Measurements from ENCODE around the gene SLAMF7.

DNA sequence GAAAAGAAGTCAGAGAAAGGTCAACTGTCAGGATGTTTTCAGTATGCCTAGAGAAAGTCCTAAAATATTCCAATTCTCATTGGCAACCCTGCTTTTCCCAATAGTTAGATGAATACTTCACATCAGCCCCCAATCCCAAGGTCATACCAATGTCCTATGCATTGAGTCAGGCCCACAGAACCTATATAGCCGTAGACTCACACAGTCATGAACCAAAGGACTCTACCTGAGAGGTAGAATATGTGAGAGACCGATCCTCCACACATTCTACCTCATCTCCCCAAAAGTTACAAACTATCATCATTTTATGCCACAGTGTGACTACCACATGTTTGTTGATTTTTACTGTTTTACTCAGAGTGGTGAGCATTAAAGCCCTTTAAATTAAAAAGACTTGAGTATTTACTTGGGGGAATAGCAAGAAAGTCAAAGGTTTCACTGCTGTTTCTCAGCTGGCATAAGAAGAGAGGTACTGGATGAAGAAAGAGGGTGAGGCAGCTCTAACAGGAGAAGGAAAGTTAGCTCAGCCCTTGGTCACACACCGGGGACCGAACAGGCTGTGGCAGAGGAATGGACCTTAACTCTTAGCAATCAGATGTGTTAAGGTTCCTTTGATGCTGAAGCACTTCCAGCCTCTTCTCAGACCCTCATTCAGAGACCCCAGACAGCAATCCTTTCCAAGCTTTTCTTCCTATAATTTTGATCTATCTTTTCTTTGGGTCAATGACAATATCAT is 28.4 kb upstream of the SLAMF7 start:
- TF ChIP-seq, protein P1, sequence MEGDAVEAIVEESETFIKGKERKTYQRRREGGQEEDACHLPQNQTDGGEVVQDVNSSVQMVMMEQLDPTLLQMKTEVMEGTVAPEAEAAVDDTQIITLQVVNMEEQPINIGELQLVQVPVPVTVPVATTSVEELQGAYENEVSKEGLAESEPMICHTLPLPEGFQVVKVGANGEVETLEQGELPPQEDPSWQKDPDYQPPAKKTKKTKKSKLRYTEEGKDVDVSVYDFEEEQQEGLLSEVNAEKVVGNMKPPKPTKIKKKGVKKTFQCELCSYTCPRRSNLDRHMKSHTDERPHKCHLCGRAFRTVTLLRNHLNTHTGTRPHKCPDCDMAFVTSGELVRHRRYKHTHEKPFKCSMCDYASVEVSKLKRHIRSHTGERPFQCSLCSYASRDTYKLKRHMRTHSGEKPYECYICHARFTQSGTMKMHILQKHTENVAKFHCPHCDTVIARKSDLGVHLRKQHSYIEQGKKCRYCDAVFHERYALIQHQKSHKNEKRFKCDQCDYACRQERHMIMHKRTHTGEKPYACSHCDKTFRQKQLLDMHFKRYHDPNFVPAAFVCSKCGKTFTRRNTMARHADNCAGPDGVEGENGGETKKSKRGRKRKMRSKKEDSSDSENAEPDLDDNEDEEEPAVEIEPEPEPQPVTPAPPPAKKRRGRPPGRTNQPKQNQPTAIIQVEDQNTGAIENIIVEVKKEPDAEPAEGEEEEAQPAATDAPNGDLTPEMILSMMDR (IDR thresholded peaks at IDR 0.05; ENCODE audit: low read depth, low read length, missing input control) = no peak
- TF ChIP-seq, protein P2, sequence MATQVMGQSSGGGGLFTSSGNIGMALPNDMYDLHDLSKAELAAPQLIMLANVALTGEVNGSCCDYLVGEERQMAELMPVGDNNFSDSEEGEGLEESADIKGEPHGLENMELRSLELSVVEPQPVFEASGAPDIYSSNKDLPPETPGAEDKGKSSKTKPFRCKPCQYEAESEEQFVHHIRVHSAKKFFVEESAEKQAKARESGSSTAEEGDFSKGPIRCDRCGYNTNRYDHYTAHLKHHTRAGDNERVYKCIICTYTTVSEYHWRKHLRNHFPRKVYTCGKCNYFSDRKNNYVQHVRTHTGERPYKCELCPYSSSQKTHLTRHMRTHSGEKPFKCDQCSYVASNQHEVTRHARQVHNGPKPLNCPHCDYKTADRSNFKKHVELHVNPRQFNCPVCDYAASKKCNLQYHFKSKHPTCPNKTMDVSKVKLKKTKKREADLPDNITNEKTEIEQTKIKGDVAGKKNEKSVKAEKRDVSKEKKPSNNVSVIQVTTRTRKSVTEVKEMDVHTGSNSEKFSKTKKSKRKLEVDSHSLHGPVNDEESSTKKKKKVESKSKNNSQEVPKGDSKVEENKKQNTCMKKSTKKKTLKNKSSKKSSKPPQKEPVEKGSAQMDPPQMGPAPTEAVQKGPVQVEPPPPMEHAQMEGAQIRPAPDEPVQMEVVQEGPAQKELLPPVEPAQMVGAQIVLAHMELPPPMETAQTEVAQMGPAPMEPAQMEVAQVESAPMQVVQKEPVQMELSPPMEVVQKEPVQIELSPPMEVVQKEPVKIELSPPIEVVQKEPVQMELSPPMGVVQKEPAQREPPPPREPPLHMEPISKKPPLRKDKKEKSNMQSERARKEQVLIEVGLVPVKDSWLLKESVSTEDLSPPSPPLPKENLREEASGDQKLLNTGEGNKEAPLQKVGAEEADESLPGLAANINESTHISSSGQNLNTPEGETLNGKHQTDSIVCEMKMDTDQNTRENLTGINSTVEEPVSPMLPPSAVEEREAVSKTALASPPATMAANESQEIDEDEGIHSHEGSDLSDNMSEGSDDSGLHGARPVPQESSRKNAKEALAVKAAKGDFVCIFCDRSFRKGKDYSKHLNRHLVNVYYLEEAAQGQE (IDR thresholded peaks at IDR 0.05) = no peak
- TF ChIP-seq, protein P3, sequence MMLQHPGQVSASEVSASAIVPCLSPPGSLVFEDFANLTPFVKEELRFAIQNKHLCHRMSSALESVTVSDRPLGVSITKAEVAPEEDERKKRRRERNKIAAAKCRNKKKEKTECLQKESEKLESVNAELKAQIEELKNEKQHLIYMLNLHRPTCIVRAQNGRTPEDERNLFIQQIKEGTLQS (IDR thresholded peaks at IDR 0.05) = no peak
- TF ChIP-seq SP1 (IDR thresholded peaks at IDR 0.05) (no peak), YY1 (IDR thresholded peaks at IDR 0.05) (no peak), RAD21 (IDR thresholded peaks at IDR 0.05) (no peak), TAF1 (conservative IDR thresholded peaks at IDR 0.05) (no peak), GABPA (IDR thresholded peaks at IDR 0.05 in 1 of 2, conservative IDR thresholded peaks at IDR 0.05 in 1 of 2) (no peak), EGR1 (IDR thresholded peaks at IDR 0.05; ENCODE audit: low read depth in 2 of 2) (no peak), JUND (IDR thresholded peaks at IDR 0.05) (no peak)
- TF ChIP-seq, protein P4, sequence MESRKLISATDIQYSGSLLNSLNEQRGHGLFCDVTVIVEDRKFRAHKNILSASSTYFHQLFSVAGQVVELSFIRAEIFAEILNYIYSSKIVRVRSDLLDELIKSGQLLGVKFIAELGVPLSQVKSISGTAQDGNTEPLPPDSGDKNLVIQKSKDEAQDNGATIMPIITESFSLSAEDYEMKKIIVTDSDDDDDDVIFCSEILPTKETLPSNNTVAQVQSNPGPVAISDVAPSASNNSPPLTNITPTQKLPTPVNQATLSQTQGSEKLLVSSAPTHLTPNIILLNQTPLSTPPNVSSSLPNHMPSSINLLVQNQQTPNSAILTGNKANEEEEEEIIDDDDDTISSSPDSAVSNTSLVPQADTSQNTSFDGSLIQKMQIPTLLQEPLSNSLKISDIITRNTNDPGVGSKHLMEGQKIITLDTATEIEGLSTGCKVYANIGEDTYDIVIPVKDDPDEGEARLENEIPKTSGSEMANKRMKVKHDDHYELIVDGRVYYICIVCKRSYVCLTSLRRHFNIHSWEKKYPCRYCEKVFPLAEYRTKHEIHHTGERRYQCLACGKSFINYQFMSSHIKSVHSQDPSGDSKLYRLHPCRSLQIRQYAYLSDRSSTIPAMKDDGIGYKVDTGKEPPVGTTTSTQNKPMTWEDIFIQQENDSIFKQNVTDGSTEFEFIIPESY (IDR thresholded peaks at IDR 0.05) = no peak
- TF ChIP-seq, protein P5, sequence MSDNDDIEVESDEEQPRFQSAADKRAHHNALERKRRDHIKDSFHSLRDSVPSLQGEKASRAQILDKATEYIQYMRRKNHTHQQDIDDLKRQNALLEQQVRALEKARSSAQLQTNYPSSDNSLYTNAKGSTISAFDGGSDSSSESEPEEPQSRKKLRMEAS (IDR thresholded peaks at IDR 0.05) = no peak

Measured in liver (tissue), 3 donors.